HEK293 (cell line): Measurements from ENCODE around the gene TRAPPC1.

ENCODE experiments used
- CTCF ChIA-PET: fragments of 350-600 bp; formaldehyde crosslinking; extraction: SDS; loops from one replicate; lab custom pipeline; 2021; ENCODE audit warnings: antibody characterized with exemption; lab: Yijun Ruan, JAX
- POLR2A ChIA-PET: fragments of 300-600 bp; formaldehyde crosslinking; extraction: SDS; loops from one replicate; lab custom pipeline; 2020; ENCODE audit warnings: antibody characterized with exemption, inconsistent platforms; lab: Yijun Ruan, JAX
- H3K27ac ChIP-seq: fragments of 200-500 bp; sonication (Bioruptor generic); 2 replicates; pipeline ENCODE4 v1.5.1; 2014; ENCODE audit warnings: low read depth, low read length, control low read depth, inconsistent platforms; ENCODE audit errors: extremely low read depth
- H3K36me3 ChIP-seq, 2 experiments: fragments of 200-500 bp in 1 of 2; sonication (Bioruptor generic) in 1 of 2; 1 replicate in 1 of 2; 2 replicates in 1 of 2; pipeline ENCODE4 v1.5.1; 2014 to 2017; ENCODE audit warnings: inconsistent platforms in 2 of 2, low read length in 2 of 2; ENCODE audit not compliant: control insufficient read depth in 2 of 2, insufficient read depth in 1 of 2
- H3K4me1 ChIP-seq: fragments of 200-500 bp; sonication (Bioruptor generic); 2 replicates; pipeline ENCODE4 v1.5.1; 2014; ENCODE audit warnings: mild to moderate bottlenecking, low read length, inconsistent platforms; ENCODE audit not compliant: control insufficient read depth, insufficient read depth
- H3K4me3 ChIP-seq: 2 replicates; pipeline ENCODE4 v1.5.1; 2011; ENCODE audit warnings: low read depth, mild to moderate bottlenecking, control low read depth, low read length, moderate library complexity
- H3K9me3 ChIP-seq: fragments of 200-500 bp; sonication (Bioruptor generic); 2 replicates; pipeline ENCODE4 v1.5.1; 2014; ENCODE audit warnings: low read depth, low read length, inconsistent platforms; ENCODE audit not compliant: control insufficient read depth, insufficient read depth
- AEBP2 ChIP-seq: fragments of 450-650 bp; formaldehyde crosslinking; IDR thresholded peaks from 2 replicates; pipeline ENCODE4 v1.5.1; 2016; ENCODE audit warnings: missing biosample characterization, missing genetic modification characterization, borderline replicate concordance
- HIC1 ChIP-seq: fragments of 450-650 bp; formaldehyde crosslinking; IDR thresholded peaks from 2 replicates; pipeline ENCODE4 v1.5.1; 2016; ENCODE audit warnings: missing biosample characterization, missing genetic modification characterization
- KLF9 ChIP-seq: fragments of 450-650 bp; formaldehyde crosslinking; IDR thresholded peaks from 2 replicates; pipeline ENCODE4 v1.5.1; 2016; ENCODE audit warnings: missing biosample characterization, missing genetic modification characterization, low read depth
- MYNN ChIP-seq: fragments of 450-650 bp; formaldehyde crosslinking; IDR thresholded peaks from 2 replicates; pipeline ENCODE4 v1.5.1; 2016; ENCODE audit warnings: missing biosample characterization, missing genetic modification characterization, borderline replicate concordance
- MZF1 ChIP-seq: fragments of 450-650 bp; formaldehyde crosslinking; IDR thresholded peaks from 2 replicates; pipeline ENCODE4 v1.5.1; 2017; ENCODE audit warnings: missing biosample characterization, missing genetic modification characterization, borderline replicate concordance
- PRDM10 ChIP-seq: fragments of 450-650 bp; formaldehyde crosslinking; IDR thresholded peaks from 2 replicates; pipeline ENCODE4 v1.5.1; 2016; ENCODE audit warnings: missing biosample characterization, missing genetic modification characterization
- PRDM6 ChIP-seq: fragments of 450-650 bp; formaldehyde crosslinking; IDR thresholded peaks from 2 replicates; pipeline ENCODE4 v1.5.1; 2017; ENCODE audit warnings: missing biosample characterization, missing genetic modification characterization
- REPIN1 ChIP-seq: fragments of 450-650 bp; formaldehyde crosslinking; IDR thresholded peaks from 2 replicates; pipeline ENCODE4 v1.5.1; 2017; ENCODE audit warnings: missing biosample characterization, missing genetic modification characterization, low read depth
- ZBTB7A ChIP-seq: fragments of 450-650 bp; formaldehyde crosslinking; IDR thresholded peaks from 2 replicates; pipeline ENCODE4 v1.5.1; 2016; ENCODE audit warnings: low read depth, missing biosample characterization, missing genetic modification characterization
- ZFP3 ChIP-seq: fragments of 450-650 bp; formaldehyde crosslinking; IDR thresholded peaks from 2 replicates; pipeline ENCODE4 v1.5.1; 2016; ENCODE audit warnings: low read depth, missing biosample characterization, missing genetic modification characterization
- ZFP37 ChIP-seq: fragments of 450-650 bp; formaldehyde crosslinking; IDR thresholded peaks from 2 replicates; pipeline ENCODE4 v1.5.1; 2016; ENCODE audit warnings: missing biosample characterization, missing genetic modification characterization
- ZNF114 ChIP-seq: fragments of 450-650 bp; formaldehyde crosslinking; IDR thresholded peaks from 2 replicates; pipeline ENCODE4 v1.5.0; 2017; ENCODE audit warnings: missing biosample characterization, missing genetic modification characterization
- ZNF157 ChIP-seq: fragments of 450-650 bp; formaldehyde crosslinking; IDR thresholded peaks from 2 replicates; pipeline ENCODE4 v1.5.1; 2016; ENCODE audit warnings: missing biosample characterization, missing genetic modification characterization
- ZNF202 ChIP-seq: fragments of 450-650 bp; formaldehyde crosslinking; IDR thresholded peaks from 2 replicates; pipeline ENCODE4 v1.5.1; 2016; ENCODE audit warnings: missing biosample characterization, missing genetic modification characterization, borderline replicate concordance
- ZNF266 ChIP-seq: fragments of 450-650 bp; formaldehyde crosslinking; IDR thresholded peaks from 2 replicates; pipeline ENCODE4 v1.5.1; 2016; ENCODE audit warnings: missing biosample characterization, missing genetic modification characterization, low read depth
- ZNF394 ChIP-seq: fragments of 450-650 bp; formaldehyde crosslinking; IDR thresholded peaks from 2 replicates; pipeline ENCODE4 v1.5.1; 2016; ENCODE audit warnings: missing biosample characterization, missing genetic modification characterization, mild to moderate bottlenecking, moderate library complexity, borderline replicate concordance
- ZNF501 ChIP-seq: fragments of 450-650 bp; formaldehyde crosslinking; IDR thresholded peaks from 2 replicates; pipeline ENCODE4 v1.5.1; 2016; ENCODE audit warnings: missing biosample characterization, missing genetic modification characterization
- ZNF510 ChIP-seq: fragments of 450-650 bp; formaldehyde crosslinking; IDR thresholded peaks from 2 replicates; pipeline ENCODE4 v1.5.1; 2018; ENCODE audit warnings: mild to moderate bottlenecking, missing genetic modification characterization, missing biosample characterization; ENCODE audit not compliant: insufficient replicate concordance
- ZNF585B ChIP-seq: fragments of 450-650 bp; formaldehyde crosslinking; IDR thresholded peaks from 2 replicates; pipeline ENCODE4 v1.5.1; 2016; ENCODE audit warnings: missing biosample characterization, missing genetic modification characterization
- ZNF610 ChIP-seq: fragments of 450-650 bp; formaldehyde crosslinking; IDR thresholded peaks from 2 replicates; pipeline ENCODE4 v1.5.1; 2016; ENCODE audit warnings: missing biosample characterization, missing genetic modification characterization, borderline replicate concordance
- ZNF654 ChIP-seq: fragments of 450-650 bp; formaldehyde crosslinking; IDR thresholded peaks from 2 replicates; pipeline ENCODE4 v1.5.1; 2016; ENCODE audit warnings: low read depth, missing biosample characterization, missing genetic modification characterization
- ZNF670 ChIP-seq: fragments of 450-650 bp; formaldehyde crosslinking; IDR thresholded peaks from 2 replicates; pipeline ENCODE4 v1.5.1; 2016; ENCODE audit warnings: missing biosample characterization, missing genetic modification characterization, low read depth
- ZNF776 ChIP-seq: fragments of 450-650 bp; formaldehyde crosslinking; IDR thresholded peaks from 2 replicates; pipeline ENCODE4 v1.5.0; 2017; ENCODE audit warnings: missing biosample characterization, missing genetic modification characterization, borderline replicate concordance
- ZNF777 ChIP-seq: fragments of 450-650 bp; formaldehyde crosslinking; IDR thresholded peaks from 2 replicates; pipeline ENCODE4 v1.5.1; 2017; ENCODE audit warnings: missing biosample characterization, missing genetic modification characterization, borderline replicate concordance
- ZNF791 ChIP-seq: fragments of 450-650 bp; formaldehyde crosslinking; IDR thresholded peaks from 2 replicates; pipeline ENCODE4 v1.5.1; 2016; ENCODE audit warnings: missing biosample characterization, missing genetic modification characterization

Gene TRAPPC1

GRCh38 chr17:7944326-7944725 is 12.6 kb upstream of the TRAPPC1 start (continued):
- TF ChIP-seq PRDM10 (no peak), ZNF777 (tag by site-specific recombination) (no peak), ZNF114 (no peak), ZNF266 (no peak), KLF9 (tag by site-specific recombination) (no peak)

GRCh38 chr17:7943291-7943690 is 11.5 kb upstream of the TRAPPC1 start:
- POLR2A ChIA-PET: interaction anchor here (3.1 kb wide), 1 partner anchor 11 kb away, joined by 22 read pairs; the partner anchor contains the start of genes CNTROB and TRAPPC1
- TF ChIP-seq ZNF654 (tag by site-specific recombination) (no peak), PRDM6 (tag by site-specific recombination) (no peak), ZNF670 (tag by site-specific recombination) (no peak), ZFP3 (tag by site-specific recombination) (no peak), HIC1 (tag by site-specific recombination) (no peak), ZNF610 (no peak), MYNN (tag by site-specific recombination) (no peak), ZBTB7A (tag by site-specific recombination) (no peak), ZNF202 (no peak), ZNF510 (tag by site-specific recombination) (no peak)
- peaks cover 86 to 90% of the 10 kb centered on the region in 2 experiments for H3K36me3 ChIP-seq
- H3K4me1 ChIP-seq: no peaks in the 10 kb centered on the region
- H3K4me3 ChIP-seq: no peak overlapping the region
- CTCF ChIA-PET: interaction anchor here (0.6 to 1.9 kb wide), 4 partner anchors 46 to 328 kb away, joined by 4 to 9 read pairs (median 4); no protein-coding TSS in a partner anchor
- no peak overlapping the region for H3K27ac ChIP-seq
- H3K9me3 ChIP-seq: no peaks in the 10 kb centered on the region

- ChIA-PET POLR2A (interaction anchor here (0.6 kb wide), 1 partner anchor 74 kb away, joined by 3 read pairs; no protein-coding TSS in a partner anchor), CTCF (interaction anchor here (0.9 to 1.6 kb wide), 6 partner anchors 28 to 197 kb away, joined by 3 to 9 read pairs (median 4); no protein-coding TSS in a partner anchor)
- Histone ChIP-seq H3K4me3 (no peak overlapping the region), H3K36me3 (peaks cover 89 to 90% of the 10 kb centered on the region in 2 experiments), H3K27ac (no peak overlapping the region), H3K9me3 (no peaks in the 10 kb centered on the region), H3K4me1 (no peaks in the 10 kb centered on the region)
- TF ChIP-seq ZNF266 (no peak), MZF1 (tag by site-specific recombination) (no peak), REPIN1 (tag by site-specific recombination) (no peak), ZNF791 (tag by site-specific recombination) (no peak), AEBP2 (tag by site-specific recombination) (no peak), ZNF585B (tag by site-specific recombination) (no peak), ZNF157 (tag by site-specific recombination) (no peak), ZFP37 (no peak), ZNF776 (tag by site-specific recombination) (no peak), ZNF394 (tag by site-specific recombination) (no peak), ZNF501 (tag by site-specific recombination) (no peak)
Observed at GRCh38 chr17:7940743-7941142, 9.0 kb upstream of the TRAPPC1 start.
